GM12878 (cell line): ENCODE results near the gene COL15A1. TPM values are rescaled to one million over a fixed set of nuclear protein-coding genes. Genes with fewer than 3 reads are reported as not detected.

ENCODE experiments used
- ATAC-seq: fragments of 200-7000 bp; cut with Tn5 transposase; 3 replicates; pipeline ENCODE4 v1.9.1; 2020; ENCODE audit warnings: mild to moderate bottlenecking, moderate library complexity
- BruUV-seq: library from RNA; stranded (reverse); fragments of 400-500 nt; replicated peaks from 2 replicates; lab custom pipeline; 2021; lab: Mats Ljungman, UMichigan
- CTCF ChIA-PET: fragments of 300-600 bp; sonication (Branson Sonifier 250); formaldehyde crosslinking; extraction: SDS; loops from one replicate; lab custom pipeline; 2021; ENCODE audit warnings: inconsistent platforms; lab: Yijun Ruan, JAX
- POLR2A ChIA-PET: fragments of 350-600 bp; formaldehyde crosslinking; extraction: SDS; loops from one replicate; lab custom pipeline; 2021; ENCODE audit warnings: inconsistent platforms; lab: Charles Lee
- RAD21 ChIA-PET: fragments of 300-600 bp; sonication (Branson Sonifier 250); formaldehyde crosslinking; loops from one replicate; lab custom pipeline; 2023; ENCODE audit warnings: antibody characterized with exemption; ENCODE audit not compliant: unreplicated experiment; lab: Charles Lee
- SMC1A ChIA-PET: fragments of 300-600 bp; sonication (Branson Sonifier 250); formaldehyde crosslinking; loops from one replicate; lab custom pipeline; 2023; ENCODE audit not compliant: unreplicated experiment, uncharacterized antibody; lab: Charles Lee
- DNase-seq: peaks from one replicate; pipeline ENCODE4 v3.0.0-alpha.2; 2011; ENCODE audit warnings: low read depth, low spot score
- FAIRE-seq: peaks from 3 replicates; lab custom pipeline; 2011; peaks lifted over from hg19 to GRCh38; lab: Jason Lieb, UNC
- H2AFZ ChIP-seq: 2 replicates; pipeline ENCODE4 v1.6.0; 2011; ENCODE audit warnings: low read depth, low read length, control low read depth; ENCODE audit not compliant: control insufficient read depth
- H3K27ac ChIP-seq: 2 replicates; pipeline ENCODE4 v1.5.1; 2011; ENCODE audit warnings: control low read depth; ENCODE audit not compliant: control insufficient read depth, insufficient read depth
- H3K27me3 ChIP-seq, 2 experiments: replicated peaks in 1 of 2; 2 replicates each; pipeline versions ENCODE4 v1.6.0 to v1.6.1; 2011; ENCODE audit warnings: low read length in 1 of 2; ENCODE audit not compliant: control insufficient read depth in 2 of 2, insufficient read depth in 2 of 2
- H3K36me3 ChIP-seq, 2 experiments: 2 replicates each; pipeline ENCODE4 v1.5.1; 2011; ENCODE audit warnings: low read length in 1 of 2; ENCODE audit not compliant: control insufficient read depth in 2 of 2, insufficient read depth in 2 of 2
- H3K4me1 ChIP-seq: 2 replicates; pipeline ENCODE4 v1.6.1; 2011; ENCODE audit warnings: mild to moderate bottlenecking, low read length, moderate library complexity, mixed read lengths; ENCODE audit not compliant: control insufficient read depth, insufficient read depth
- H3K4me2 ChIP-seq: 2 replicates; pipeline ENCODE4 v1.6.0; 2011; ENCODE audit warnings: control low read depth; ENCODE audit not compliant: control insufficient read depth, insufficient read depth
- H3K4me3 ChIP-seq: fragments of 200-600 bp; sonication (generic); 2 replicates; pipeline ENCODE4 v1.5.1; 2016
- H3K79me2 ChIP-seq: 2 replicates; pipeline ENCODE4 v1.6.0; 2011; ENCODE audit warnings: low read length; ENCODE audit not compliant: control insufficient read depth, insufficient read depth
- H3K9ac ChIP-seq: 2 replicates; pipeline ENCODE4 v1.8.0; 2011; ENCODE audit warnings: low read length, control low read depth, mixed read lengths; ENCODE audit not compliant: control insufficient read depth, insufficient read depth
- H3K9me3 ChIP-seq: replicated peaks from 3 replicates; pipeline ENCODE4 v1.5.1; 2011; ENCODE audit warnings: mild to moderate bottlenecking, low read length; ENCODE audit not compliant: control insufficient read depth, insufficient read depth
- H4K20me1 ChIP-seq: 2 replicates; pipeline ENCODE4 v1.6.0; 2011; ENCODE audit not compliant: control insufficient read depth, insufficient read depth
- CEBPB ChIP-seq, 2 experiments: fragments of 150-350 bp in 1 of 2; IDR thresholded peaks; 2 replicates each; pipeline ENCODE4 v1.6.1; 2012 to 2014; ENCODE audit warnings: low read depth in 2 of 2, low read length in 2 of 2, borderline replicate concordance in 1 of 2, inconsistent platforms in 1 of 2
- CHD1 ChIP-seq: IDR thresholded peaks from 2 replicates; pipeline ENCODE4 v1.6.1; 2012; ENCODE audit warnings: low read depth, low read length, improper control_type of control experiment
- E2F4 ChIP-seq: IDR thresholded peaks from 2 replicates; pipeline ENCODE4 v1.6.1; 2012; ENCODE audit warnings: low read depth, low read length, improper control_type of control experiment
- EGR1 ChIP-seq, 2 experiments: IDR thresholded peaks; 1 replicate in 1 of 2; 2 replicates in 1 of 2; pipeline ENCODE4 v1.6.1; 2011 to 2012; ENCODE audit warnings: low read depth in 2 of 2, low read length in 2 of 2, borderline replicate concordance in 1 of 2, mild to moderate bottlenecking in 1 of 2, moderate library complexity in 1 of 2
- ESRRA ChIP-seq: IDR thresholded peaks from 2 replicates; pipeline ENCODE4 v1.6.1; 2012; ENCODE audit warnings: mild to moderate bottlenecking, low read length, improper control_type of control experiment
- KDM1A ChIP-seq: fragments of 200-600 bp; sonication (generic); IDR thresholded peaks from 2 replicates; pipeline ENCODE4 v1.6.1; 2016; ENCODE audit warnings: borderline replicate concordance
- MXI1 ChIP-seq: fragments of 150-350 bp; IDR thresholded peaks from 2 replicates; pipeline ENCODE4 v1.6.1; 2011; ENCODE audit warnings: low read depth, mild to moderate bottlenecking, inconsistent platforms, low read length, improper control_type of control experiment
- NBN ChIP-seq: fragments of 450-650 bp; IDR thresholded peaks from 2 replicates; pipeline ENCODE4 v1.6.1; 2016
- RBBP5 ChIP-seq: fragments of 200-600 bp; sonication (generic); conservative IDR thresholded peaks from 2 replicates; pipeline ENCODE4 v1.6.1; 2016
- RCOR1 ChIP-seq: conservative IDR thresholded peaks from 2 replicates; pipeline ENCODE4 v1.6.1; 2012; ENCODE audit warnings: low read depth, low read length, improper control_type of control experiment
- SMARCA5 ChIP-seq: fragments of 450-650 bp; IDR thresholded peaks from 2 replicates; pipeline ENCODE4 v1.6.1; 2017; ENCODE audit warnings: mild to moderate bottlenecking
- YY1 ChIP-seq: IDR thresholded peaks from 2 replicates; pipeline ENCODE4 v1.6.1; 2011; ENCODE audit warnings: low read depth, mild to moderate bottlenecking, low read length
- ZNF384 ChIP-seq: IDR thresholded peaks from 2 replicates; pipeline ENCODE4 v1.6.1; 2012; ENCODE audit warnings: low read depth, mild to moderate bottlenecking, low read length, improper control_type of control experiment, borderline replicate concordance
- WGBS: methylation state at CpG from one replicate; pipeline ENCODE4 v1.1.6; 2016; ENCODE audit warnings: low lambda C conversion rate; ENCODE audit not compliant: insufficient replicate concordance, insufficient coverage; ENCODE audit errors: missing lambda C conversion rate; 5-methylcytosine and 5-hydroxymethylcytosine counted together
- in situ Hi-C: fragments of 300-500 bp; cut with MboI; formaldehyde crosslinking; loops from 9 replicates; pipeline ENCODE4 v1.14.3; 2018; ENCODE audit warnings: mixed read lengths
- intact Hi-C: fragments of 100-400 bp; cut with micrococcal nuclease; formaldehyde crosslinking; loops from one replicate; pipeline ENCODE4 v1.14.2; 2022; ENCODE audit not compliant: unreplicated experiment
- polyA plus RNA-seq, 11 experiments: library from polyadenylated mRNA; depleted of rRNA in 4 of 11; unstranded in 6 of 11; stranded (reverse) in 5 of 11; fragments of >200 nt; fragmentation: Nextera tagmentation in 4 of 11; fragmentation: Illumina TruSeq in 1 of 11; extraction: Ambion mirVana in 4 of 11; extraction: Trizol in 1 of 11; gene quantifications; 1 replicate in 1 of 11; 2 replicates in 10 of 11; pipeline versions ENCODE4 v1.2.1 to v1.2.3, GENCODE V29; 2011 to 2016; ENCODE audit warnings: inconsistent platforms in 2 of 11, missing spikeins in 2 of 11, low read depth in 1 of 11
- total RNA-seq, 4 experiments: library from RNA; depleted of rRNA in 3 of 4; stranded (reverse); fragments of >200 nt in 3 of 4; fragmentation: Illumina TruSeq in 1 of 4; extraction: Trizol in 1 of 4; gene quantifications; 2 replicates each; pipeline versions ENCODE4 v1.2.1 to v1.2.3, GENCODE V29; 2013 to 2021
- TF ChIP-seq, protein P1 (sequence below): IDR thresholded peaks from 2 replicates; pipeline ENCODE4 v1.6.1; 2011; ENCODE audit warnings: mild to moderate bottlenecking, low read depth, low read length, moderate library complexity; ENCODE audit not compliant: insufficient replicate concordance

COL15A1 gene
- total and polyA plus RNA-seq, 10 of the 15 experiments (the other 5 are each of a cell fraction or from before 2014, with no cell fraction given), result 0.01 to 0.28 (median 0.06) TPM; not detected in 2

DNA sequence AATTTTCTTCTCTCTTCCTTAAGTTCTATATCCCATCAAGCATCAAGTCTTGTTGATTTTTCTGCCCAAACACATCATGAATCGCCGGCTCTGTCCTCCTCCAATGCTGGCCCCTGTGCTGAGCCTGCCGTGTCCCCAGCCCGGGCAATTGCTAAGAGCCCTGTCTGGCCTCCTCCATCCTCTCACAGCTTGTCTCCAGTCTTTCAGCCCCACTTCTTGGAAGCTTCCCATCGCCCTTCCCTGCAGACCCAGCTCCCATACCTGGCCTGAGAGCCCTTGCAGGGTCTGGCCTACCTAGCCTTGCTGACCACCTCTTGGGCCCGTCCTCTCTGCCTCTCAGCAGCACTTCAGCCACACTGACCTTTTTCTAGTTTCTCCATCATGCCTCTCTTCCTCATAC, 61.9 kb downstream of the COL15A1 start:
- H3K9ac ChIP-seq, result no peak overlapping the region
- intact Hi-C loops (no loop called here), in situ Hi-C loops (no loop called here)
- DNase-seq (no peak), ATAC-seq (no peak), FAIRE-seq (no peak)
- no peaks in the 10 kb centered on the region for H3K4me1 ChIP-seq
- H4K20me1 ChIP-seq, result no peaks in the 10 kb centered on the region
- ChIA-PET SMC1A (interaction anchor here (1.2 to 4.5 kb wide), 4 partner anchors 8 to 1008 kb away, joined by 3 to 15 read pairs (median 4); no protein-coding TSS in a partner anchor), POLR2A (no interaction called here), CTCF (no interaction called here), RAD21 (no interaction called here)
- no peaks in the 10 kb centered on the region for H3K79me2 ChIP-seq
- TF ChIP-seq YY1, result no peak
- no peak for TF ChIP-seq CHD1
- TF ChIP-seq SMARCA5, result no peak
- no peak for TF ChIP-seq RCOR1
- no peak for TF ChIP-seq RBBP5
- no peak for TF ChIP-seq NBN
- no peak for TF ChIP-seq ESRRA
- TF ChIP-seq KDM1A, result no peak
- TF ChIP-seq, protein P1, sequence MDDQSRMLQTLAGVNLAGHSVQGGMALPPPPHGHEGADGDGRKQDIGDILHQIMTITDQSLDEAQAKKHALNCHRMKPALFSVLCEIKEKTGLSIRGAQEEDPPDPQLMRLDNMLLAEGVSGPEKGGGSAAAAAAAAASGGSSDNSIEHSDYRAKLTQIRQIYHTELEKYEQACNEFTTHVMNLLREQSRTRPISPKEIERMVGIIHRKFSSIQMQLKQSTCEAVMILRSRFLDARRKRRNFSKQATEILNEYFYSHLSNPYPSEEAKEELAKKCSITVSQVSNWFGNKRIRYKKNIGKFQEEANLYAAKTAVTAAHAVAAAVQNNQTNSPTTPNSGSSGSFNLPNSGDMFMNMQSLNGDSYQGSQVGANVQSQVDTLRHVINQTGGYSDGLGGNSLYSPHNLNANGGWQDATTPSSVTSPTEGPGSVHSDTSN, result no peak
- no peak for TF ChIP-seq EGR1 (IDR thresholded peaks at IDR 0.05; ENCODE audit: borderline replicate concordance in 1 of 2, low read depth in 2 of 2, low read length in 2 of 2)
- TF ChIP-seq E2F4, result no peak
- TF ChIP-seq CEBPB (IDR thresholded peaks at IDR 0.05; ENCODE audit: borderline replicate concordance in 1 of 2, low read depth in 2 of 2, low read length in 2 of 2), result no peak
- TF ChIP-seq ZNF384, result no peak
- TF ChIP-seq MXI1, result no peak
- H3K36me3 ChIP-seq, result no peaks in the 10 kb centered on the region
- 60% methylated on average over 6 of the region's 6 CpGs for WGBS
- peaks cover 2% of the 10 kb centered on the region; the same call in 1 of the 3 replicates for H3K9me3 ChIP-seq
- H3K4me2 ChIP-seq, result no peak overlapping the region
- no peak overlapping the region for H3K4me3 ChIP-seq
- H3K27ac ChIP-seq, result no peak overlapping the region
- no peaks in the 10 kb centered on the region; a peak in 1 of 4 replicates for H3K27me3 ChIP-seq
- BruUV-seq, result no TSS peak
- H2AFZ ChIP-seq, result no peak overlapping the region
